CD4-positive, alpha-beta T cell (primary cell): Measurements from ENCODE around the gene LILRA5. TPM values are rescaled to one million over a fixed set of nuclear protein-coding genes. Genes with fewer than 3 reads are reported as not detected.

Source experiments
- ATAC-seq: fragments of 200-7000 bp; cut with Tn5 transposase; one replicate; pipeline ENCODE4 v1.10.0; 2022; ENCODE audit warnings: mild to moderate bottlenecking; ENCODE audit not compliant: poor library complexity
- CTCF ChIA-PET: fragments of 350-600 bp; sonication (Branson Sonifier 250); formaldehyde crosslinking; loops from one replicate; lab custom pipeline; 2021; ENCODE audit warnings: antibody characterized with exemption, inconsistent platforms; lab: Charles Lee
- POLR2A ChIA-PET: fragments of 350-600 bp; sonication (Branson Sonifier 250); formaldehyde crosslinking; loops from one replicate; lab custom pipeline; 2021; ENCODE audit warnings: antibody characterized with exemption, inconsistent platforms; lab: Charles Lee
- DNase-seq, 14 experiments: peaks; one replicate each; pipeline ENCODE4 v3.0.0-alpha.2; 2013 to 2020; ENCODE audit warnings: mixed read lengths in 2 of 14
- H3K27ac ChIP-seq, 2 donors: one replicate each; pipeline versions ENCODE4 v1.5.1 to v1.7.0; 2013; ENCODE audit warnings: low read length in 2 of 2, low read depth in 1 of 2, mild to moderate bottlenecking in 1 of 2
- H3K27me3 ChIP-seq, 2 experiments: 1 replicate in 1 of 2; 2 replicates in 1 of 2; pipeline versions ENCODE4 v1.6.1 to v1.7.0; 2013; ENCODE audit warnings: low read length in 2 of 2, control low read depth in 1 of 2, mild to moderate bottlenecking in 1 of 2, moderate library complexity in 1 of 2; ENCODE audit not compliant: insufficient read depth in 2 of 2, control insufficient read depth in 1 of 2
- H3K36me3 ChIP-seq: one replicate; pipeline ENCODE4 v1.6.1; 2013; ENCODE audit warnings: low read length, control low read depth; ENCODE audit not compliant: insufficient read depth
- H3K4me1 ChIP-seq: one replicate; pipeline ENCODE4 v1.6.1; 2013; ENCODE audit warnings: low read length, control low read depth; ENCODE audit not compliant: insufficient read depth
- H3K4me3 ChIP-seq: one replicate; pipeline ENCODE4 v1.5.1; 2013; ENCODE audit warnings: mild to moderate bottlenecking, low read length, moderate library complexity
- H3K9me3 ChIP-seq, 2 experiments: 1 replicate in 1 of 2; 2 replicates in 1 of 2; pipeline versions ENCODE4 v1.6.1 to v1.7.0; 2013; ENCODE audit warnings: low read length in 2 of 2, mild to moderate bottlenecking in 2 of 2, control low read depth in 1 of 2, moderate library complexity in 1 of 2; ENCODE audit not compliant: control insufficient read depth in 1 of 2, insufficient read depth in 1 of 2
- H3K27ac Mint-ChIP-seq: one replicate; pipeline ENCODE4 v1.8.0; 2020; ENCODE audit warnings: mixed read lengths
- H3K27me3 Mint-ChIP-seq: one replicate; pipeline ENCODE4 v1.8.0; 2021; ENCODE audit warnings: mixed read lengths
- H3K36me3 Mint-ChIP-seq: one replicate; pipeline ENCODE4 v1.8.0; 2021; ENCODE audit warnings: low read depth, mixed read lengths
- H3K4me1 Mint-ChIP-seq: one replicate; pipeline ENCODE4 v1.8.0; 2021; ENCODE audit warnings: low read depth, mixed read lengths
- H3K4me3 Mint-ChIP-seq: one replicate; pipeline ENCODE4 v1.8.0; 2020; ENCODE audit warnings: mild to moderate bottlenecking, mixed read lengths
- H3K9me3 Mint-ChIP-seq: one replicate; pipeline ENCODE4 v1.8.0; 2020; ENCODE audit warnings: mixed read lengths
- intact Hi-C, 2 experiments: fragments of 100-400 bp; cut with DNase I in 1 of 2; cut with micrococcal nuclease in 1 of 2; formaldehyde crosslinking; loops; one replicate each; pipeline versions ENCODE4 v1.15.1 to v1.9.0; 2023 to 2025; cut with DNase I, micrococcal nuclease
- total RNA-seq, 174 experiments: library from RNA in 2 of 174; stranded (reverse) in 2 of 174; gene quantifications; one replicate each; pipeline ENCODE4 v1.2.3 and lab custom pipeline; 2021 to 2026
- TF ChIP-seq, protein P1 (sequence below): fragments of 200-600 bp; IDR thresholded peaks from one replicate; pipeline ENCODE4 v1.8.0; 2022; ENCODE audit warnings: antibody characterized with exemption, mild to moderate bottlenecking

The LILRA5 gene
- total RNA-seq, 2 experiments from 2014 or later = 1.5 TPM

DNA sequence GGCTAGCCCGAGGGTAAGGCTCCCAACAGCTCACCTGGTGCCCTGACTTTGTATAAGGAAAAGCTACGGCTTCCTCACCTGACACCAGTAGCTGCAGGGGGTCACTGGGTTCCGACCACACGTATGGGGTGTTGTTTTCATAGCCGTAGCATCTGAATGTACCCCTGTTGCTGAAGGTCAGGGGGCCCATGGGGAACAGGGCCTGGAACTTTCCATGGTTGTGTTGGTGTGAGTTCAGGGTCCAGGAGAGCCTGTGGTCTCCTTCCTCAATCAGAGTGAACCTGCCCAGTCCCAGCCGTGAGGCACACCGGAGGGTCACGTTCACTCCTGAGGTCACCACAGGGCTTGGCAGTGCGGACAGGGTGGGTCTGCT, 24.9 kb upstream of the LILRA5 start:
- no peaks in the 10 kb centered on the region for H3K36me3 Mint-ChIP-seq
- Histone ChIP-seq H3K4me3 (no peak overlapping the region), H3K4me1 (no peaks in the 10 kb centered on the region), H3K36me3 (no peaks in the 10 kb centered on the region), H3K27ac (no peak overlapping the region), H3K27me3 (no peaks in the 10 kb centered on the region), H3K9me3 (no peaks in the 10 kb centered on the region)
- H3K4me1 Mint-ChIP-seq = no peaks in the 10 kb centered on the region
- DNase-seq = no peak
- ChIA-PET CTCF (no interaction called here), POLR2A (no interaction called here)
- intact Hi-C loops = no loop called here
- peaks cover 5% of the 10 kb centered on the region for H3K27me3 Mint-ChIP-seq
- no peak overlapping the region for H3K4me3 Mint-ChIP-seq
- H3K27ac Mint-ChIP-seq = no peak overlapping the region
- no peaks in the 10 kb centered on the region for H3K9me3 Mint-ChIP-seq
- TF ChIP-seq, protein P1, sequence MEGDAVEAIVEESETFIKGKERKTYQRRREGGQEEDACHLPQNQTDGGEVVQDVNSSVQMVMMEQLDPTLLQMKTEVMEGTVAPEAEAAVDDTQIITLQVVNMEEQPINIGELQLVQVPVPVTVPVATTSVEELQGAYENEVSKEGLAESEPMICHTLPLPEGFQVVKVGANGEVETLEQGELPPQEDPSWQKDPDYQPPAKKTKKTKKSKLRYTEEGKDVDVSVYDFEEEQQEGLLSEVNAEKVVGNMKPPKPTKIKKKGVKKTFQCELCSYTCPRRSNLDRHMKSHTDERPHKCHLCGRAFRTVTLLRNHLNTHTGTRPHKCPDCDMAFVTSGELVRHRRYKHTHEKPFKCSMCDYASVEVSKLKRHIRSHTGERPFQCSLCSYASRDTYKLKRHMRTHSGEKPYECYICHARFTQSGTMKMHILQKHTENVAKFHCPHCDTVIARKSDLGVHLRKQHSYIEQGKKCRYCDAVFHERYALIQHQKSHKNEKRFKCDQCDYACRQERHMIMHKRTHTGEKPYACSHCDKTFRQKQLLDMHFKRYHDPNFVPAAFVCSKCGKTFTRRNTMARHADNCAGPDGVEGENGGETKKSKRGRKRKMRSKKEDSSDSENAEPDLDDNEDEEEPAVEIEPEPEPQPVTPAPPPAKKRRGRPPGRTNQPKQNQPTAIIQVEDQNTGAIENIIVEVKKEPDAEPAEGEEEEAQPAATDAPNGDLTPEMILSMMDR = no peak
- ATAC-seq = no peak

DNA sequence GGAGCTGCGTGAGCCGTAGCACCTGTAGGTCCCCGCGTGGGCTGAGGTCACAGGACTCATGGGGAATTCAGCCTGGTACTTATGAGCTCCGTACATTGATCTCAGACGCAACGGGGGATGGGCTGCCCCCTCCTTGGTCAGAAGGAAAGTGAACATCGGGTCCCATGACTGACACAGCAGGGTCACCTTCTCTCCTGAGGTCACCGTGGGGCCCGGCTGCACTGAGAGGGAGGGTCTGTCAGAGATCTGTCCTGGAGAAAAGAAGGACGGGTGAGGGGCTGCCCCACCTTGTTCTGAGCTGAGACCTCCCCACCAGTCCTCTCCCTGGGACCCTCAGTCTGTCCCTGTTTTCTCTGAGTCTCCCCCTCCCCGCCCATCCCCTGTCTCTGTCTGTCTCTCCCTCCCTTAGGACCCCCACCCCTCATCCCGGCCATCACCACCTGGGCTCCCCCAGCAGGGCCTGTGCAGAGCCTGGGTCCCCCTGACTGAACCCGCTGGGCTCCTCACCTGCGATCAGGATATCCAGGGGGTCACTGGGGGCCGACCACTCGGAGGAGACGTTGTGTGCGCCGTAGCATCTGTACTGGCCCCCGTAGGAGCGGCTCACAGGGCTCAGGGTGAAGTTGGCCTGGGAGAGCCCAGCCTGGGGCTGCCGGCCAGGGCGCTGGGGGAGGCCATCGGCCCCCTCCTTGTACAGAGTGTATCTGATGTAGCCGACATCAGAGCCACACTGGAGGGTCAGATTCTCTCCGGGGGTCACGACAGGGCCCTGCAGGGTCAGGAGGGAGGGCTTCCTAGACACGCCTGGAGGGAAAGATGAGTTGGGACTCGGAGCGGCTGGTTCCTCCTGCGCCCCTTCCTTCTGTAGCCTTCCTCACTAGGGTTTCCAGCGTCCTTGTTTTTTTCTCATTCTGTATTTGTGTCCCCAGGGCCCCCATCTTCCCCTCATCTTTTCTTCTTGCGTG, 24.2 kb upstream of the LILRA5 start:
- TF ChIP-seq, protein P1 = no peak
- Histone ChIP-seq H3K4me1 (no peaks in the 10 kb centered on the region), H3K9me3 (no peaks in the 10 kb centered on the region), H3K27me3 (no peaks in the 10 kb centered on the region), H3K4me3 (no peak overlapping the region), H3K27ac (no peak overlapping the region), H3K36me3 (no peaks in the 10 kb centered on the region)
- ATAC-seq (no peak), DNase-seq (no peak)
- intact Hi-C loops = no loop called here
- Mint-ChIP-seq H3K4me1 (no peaks in the 10 kb centered on the region), H3K27me3 (peaks cover 5% of the 10 kb centered on the region), H3K9me3 (no peaks in the 10 kb centered on the region), H3K27ac (no peak overlapping the region), H3K36me3 (no peaks in the 10 kb centered on the region), H3K4me3 (no peak overlapping the region)
- ChIA-PET CTCF (no interaction called here), POLR2A (no interaction called here)

DNA sequence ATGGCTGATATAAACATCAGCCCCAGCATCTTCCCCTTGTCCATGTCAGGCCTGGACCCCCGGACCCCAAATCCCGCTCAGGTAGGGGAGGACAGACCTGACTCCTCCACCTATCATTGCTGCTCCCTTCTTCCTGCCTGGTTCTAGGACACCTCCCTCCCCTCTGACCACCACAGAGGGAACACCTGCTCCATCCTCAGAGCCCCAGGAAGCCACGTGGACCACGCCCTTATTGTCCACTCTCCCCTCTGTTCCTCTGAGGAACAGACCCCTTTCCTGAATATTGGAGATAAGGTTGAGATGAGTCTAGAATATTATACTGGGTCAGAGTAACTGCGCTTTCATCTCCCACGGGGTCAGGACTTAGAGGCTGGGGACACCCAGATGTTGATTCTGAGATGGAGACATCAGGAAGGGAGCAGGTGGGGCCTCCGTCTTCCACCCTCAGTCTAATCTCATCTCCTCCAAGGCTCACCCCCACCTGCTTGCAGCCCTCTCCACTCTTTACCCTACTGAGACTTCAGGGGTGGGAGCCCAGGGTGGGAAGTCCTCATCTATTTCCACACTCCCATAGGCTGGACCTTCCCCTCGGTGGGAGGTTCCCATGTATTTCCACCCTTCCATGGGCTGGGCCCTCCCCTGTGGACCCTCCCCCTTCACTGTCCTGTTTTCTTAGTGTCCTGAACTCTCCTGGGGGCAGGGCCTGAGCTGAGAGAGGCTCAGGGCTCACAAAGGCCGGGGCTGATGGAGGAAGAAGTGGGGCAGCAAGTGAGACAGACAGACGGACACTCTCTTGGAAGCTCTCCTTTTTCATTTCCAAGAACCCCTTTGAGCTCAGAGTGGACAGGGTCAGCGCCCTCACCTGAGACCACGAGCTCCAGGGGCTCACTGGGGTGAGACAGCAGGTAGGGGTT, 23.3 kb upstream of the LILRA5 start:
- H3K27ac Mint-ChIP-seq = no peak overlapping the region
- no peaks in the 10 kb centered on the region for H3K27me3 ChIP-seq
- H3K9me3 Mint-ChIP-seq = no peaks in the 10 kb centered on the region
- POLR2A ChIA-PET = no interaction called here
- H3K36me3 Mint-ChIP-seq = no peaks in the 10 kb centered on the region
- no peak overlapping the region for H3K4me3 Mint-ChIP-seq
- DNase-seq = no peak
- no peaks in the 10 kb centered on the region for H3K36me3 ChIP-seq
- peaks cover 5% of the 10 kb centered on the region for H3K27me3 Mint-ChIP-seq
- no peaks in the 10 kb centered on the region for H3K9me3 ChIP-seq
- intact Hi-C loops = no loop called here
- no peak for ATAC-seq
- no peaks in the 10 kb centered on the region for H3K4me1 Mint-ChIP-seq
- H3K4me3 ChIP-seq = no peak overlapping the region
- CTCF ChIA-PET = no interaction called here
- H3K4me1 ChIP-seq = no peaks in the 10 kb centered on the region
- TF ChIP-seq, protein P1 = no peak
- no peak overlapping the region for H3K27ac ChIP-seq
